Activated CD4-positive, alpha-beta T cell treated with anti-CD3 and anti-CD28 coated beads, Interleukin-2, Interleukin-6, amounts not matched to agents 100 ng/mL and 50 ng/mL, durations not matched to agents 16 hours and 8 hours (primary cell): ENCODE data around the gene ZNF22.

Experiments used
- DNase-seq: peaks from one replicate; pipeline ENCODE4 v3.0.0-alpha.2; 2020

The ZNF22 gene

DNA sequence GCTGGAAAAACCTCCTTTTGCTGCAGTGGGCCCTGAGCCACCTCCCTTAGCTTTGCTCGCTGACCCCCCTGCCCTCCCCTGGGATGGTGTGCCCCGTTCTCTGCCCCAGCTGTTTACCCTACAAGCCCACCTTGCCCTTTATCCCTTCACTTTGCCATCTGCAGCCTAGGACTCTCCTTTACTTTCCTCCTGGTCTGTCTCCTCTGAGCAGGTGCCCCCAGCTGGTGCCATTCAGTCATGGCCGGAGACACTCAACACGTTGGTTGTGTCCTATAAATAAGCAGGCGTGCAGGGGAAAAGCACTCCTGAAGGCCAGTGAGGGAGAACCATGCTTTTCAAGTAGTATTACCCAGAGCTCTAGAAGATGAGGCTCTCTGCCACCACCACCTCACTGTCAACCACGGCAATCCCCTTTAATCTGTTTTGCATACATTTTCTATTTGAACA is 35.0 kb upstream of the ZNF22 start:
- DNase-seq: no peak

GRCh38 chr10:44966129-44966815 is 34.5 kb upstream of the ZNF22 start:
- no peak for DNase-seq

DNA sequence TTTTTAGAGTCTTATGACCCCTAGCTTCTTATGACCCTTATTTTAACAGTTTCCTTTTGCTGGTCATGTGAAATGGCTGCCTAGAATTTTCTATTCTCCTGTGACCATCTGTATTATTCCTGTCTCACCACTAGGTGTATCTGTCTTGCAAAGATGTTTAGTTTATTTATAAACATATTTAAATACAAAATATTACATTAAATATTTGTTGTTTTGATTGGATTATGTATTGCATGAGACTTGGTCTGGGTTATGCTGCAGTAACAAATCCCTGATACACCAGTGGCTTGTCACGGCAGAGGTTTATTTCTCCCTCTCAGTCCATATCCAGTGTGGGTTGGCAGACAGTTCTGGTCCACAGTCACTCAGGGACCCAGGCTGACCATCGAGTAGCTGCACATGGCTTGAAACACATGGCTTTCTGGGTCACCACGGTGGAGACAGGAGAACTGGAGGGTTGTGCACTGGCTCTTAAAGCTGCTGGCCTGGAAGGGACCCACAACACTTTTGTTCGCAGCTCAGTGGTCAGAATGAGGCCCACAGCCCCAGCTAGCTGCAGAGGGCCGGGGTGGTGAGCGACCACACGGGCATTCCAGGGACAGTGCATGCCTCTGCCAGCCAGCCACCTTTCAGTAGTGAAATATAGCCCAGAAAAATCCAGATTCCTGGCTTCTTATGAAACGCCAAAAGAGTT is 33.8 kb upstream of the ZNF22 start:
- no peak for DNase-seq

DNA sequence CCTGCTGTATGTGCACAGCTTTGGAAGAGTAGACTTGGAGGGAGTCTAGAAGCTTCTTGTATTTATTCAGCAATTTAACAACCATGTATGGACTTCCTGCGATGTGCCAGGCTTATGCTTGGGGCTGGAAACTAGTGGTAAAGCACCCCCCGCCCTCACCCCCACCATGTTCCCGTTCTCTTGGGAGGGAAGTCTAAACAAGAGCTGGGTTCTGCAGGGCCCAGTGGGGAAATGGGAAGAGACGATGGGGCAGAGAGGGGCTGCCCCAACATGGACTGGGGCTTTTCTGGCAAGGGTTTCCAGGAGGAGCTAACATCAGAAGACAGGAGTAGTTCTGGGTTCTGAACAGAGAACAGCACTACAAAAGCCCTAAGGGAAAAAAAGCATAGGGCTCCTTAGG is 33.1 kb upstream of the ZNF22 start:
- DNase-seq: no peak

DNA sequence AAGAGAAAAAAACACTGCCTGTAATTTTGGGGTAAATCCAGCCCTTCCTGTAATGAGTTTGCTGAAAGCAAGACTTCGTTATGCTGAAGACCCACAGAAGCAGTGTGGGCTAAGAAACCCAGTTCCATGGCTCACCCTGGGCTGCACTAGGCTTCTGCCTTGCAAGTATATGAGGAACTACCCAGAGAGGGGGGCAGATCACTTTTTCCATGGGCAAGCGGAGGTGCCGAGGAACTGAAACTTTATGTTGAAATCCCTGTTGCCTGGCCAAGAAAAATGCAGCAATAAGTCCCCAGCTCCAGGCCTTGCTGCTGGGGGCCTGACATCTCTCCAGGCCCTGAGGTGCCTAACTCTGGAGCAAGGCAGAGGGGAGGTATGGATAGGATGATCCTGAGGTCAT is 32.6 kb upstream of the ZNF22 start:
- DNase-seq: no peak

DNA sequence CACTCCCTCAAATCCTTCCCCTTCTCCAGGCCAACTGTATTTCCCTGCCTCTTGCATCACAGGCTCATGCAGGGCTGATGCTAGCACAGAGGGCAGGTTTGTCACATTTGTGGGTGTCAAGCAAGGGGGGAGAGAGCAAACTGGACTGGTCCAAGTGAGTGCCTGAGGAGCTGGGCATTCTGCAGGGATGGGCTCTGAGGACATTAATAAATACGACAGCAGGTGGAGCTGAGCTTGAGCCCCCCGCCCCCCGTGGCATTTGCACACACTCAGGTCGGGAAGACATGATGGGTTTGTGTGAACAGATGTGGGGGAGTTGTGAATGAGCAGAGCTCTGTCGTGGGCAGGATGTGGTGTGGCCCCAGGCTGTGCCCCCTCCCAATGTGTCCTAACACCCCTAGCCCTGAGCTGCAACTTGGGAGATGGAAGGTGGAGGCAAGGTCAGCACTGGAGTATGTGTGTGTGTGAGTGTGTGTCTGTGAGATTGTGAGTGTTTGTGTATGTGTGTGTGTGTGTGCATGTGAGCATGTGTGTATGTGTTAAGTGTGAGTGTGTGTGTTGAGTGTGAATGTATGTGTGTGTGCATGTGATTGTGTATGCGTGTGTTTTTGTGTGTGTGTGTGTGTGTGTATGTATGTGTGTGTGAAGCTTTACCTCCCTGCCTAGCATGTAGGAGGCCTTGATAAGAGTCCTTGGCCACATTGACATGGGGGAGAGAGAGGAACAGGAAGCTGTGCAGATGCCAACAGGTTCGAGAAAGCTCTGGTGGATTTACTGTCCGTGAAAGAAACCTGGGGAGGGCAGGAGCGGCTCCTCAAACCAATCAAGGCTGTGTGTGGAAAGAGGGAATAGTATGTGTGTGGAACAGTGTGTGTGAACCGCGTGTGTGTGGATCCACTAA is 32.0 kb upstream of the ZNF22 start:
- no peak for DNase-seq

GRCh38 chr10:44969854-44970253 is 30.9 kb upstream of the ZNF22 start:
- no peak for DNase-seq

DNA sequence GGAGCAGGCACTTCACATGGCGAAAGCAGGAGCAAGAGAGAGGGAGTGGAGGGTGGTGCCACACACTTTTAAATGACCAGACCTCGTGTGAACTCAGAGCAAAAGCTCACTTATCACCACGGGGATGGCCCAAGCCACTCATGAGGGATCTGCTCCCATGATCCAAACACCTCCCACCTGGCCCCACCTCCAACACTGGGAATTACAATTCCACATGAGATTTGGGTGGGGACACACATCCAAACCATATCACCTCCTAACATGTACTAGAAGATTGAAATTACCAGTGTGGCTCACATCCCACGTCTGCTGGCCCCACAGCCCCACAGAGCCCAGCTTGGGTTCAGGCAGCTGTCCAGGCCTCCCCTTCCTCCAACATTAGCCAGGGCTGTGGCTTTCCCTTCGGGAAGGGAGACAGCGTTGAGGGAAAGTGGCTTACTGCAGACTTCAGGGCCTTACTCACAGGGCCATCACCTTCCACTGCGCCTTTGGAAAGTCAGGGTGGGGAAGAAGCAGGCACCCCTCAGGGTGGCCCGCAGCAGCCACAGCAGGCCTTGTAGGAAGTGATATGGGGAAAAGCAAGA is 29.8 kb upstream of the ZNF22 start:
- DNase-seq: no peak

- no peak for DNase-seq
Observed at GRCh38 chr10:44971434-44971833, 29.3 kb upstream of the ZNF22 start.

- no peak for DNase-seq
Observed at GRCh38 chr10:44971935-44972757, 28.6 kb upstream of the ZNF22 start.

- no peak for DNase-seq
Observed at GRCh38 chr10:44972874-44973306, 27.8 kb upstream of the ZNF22 start.

DNA sequence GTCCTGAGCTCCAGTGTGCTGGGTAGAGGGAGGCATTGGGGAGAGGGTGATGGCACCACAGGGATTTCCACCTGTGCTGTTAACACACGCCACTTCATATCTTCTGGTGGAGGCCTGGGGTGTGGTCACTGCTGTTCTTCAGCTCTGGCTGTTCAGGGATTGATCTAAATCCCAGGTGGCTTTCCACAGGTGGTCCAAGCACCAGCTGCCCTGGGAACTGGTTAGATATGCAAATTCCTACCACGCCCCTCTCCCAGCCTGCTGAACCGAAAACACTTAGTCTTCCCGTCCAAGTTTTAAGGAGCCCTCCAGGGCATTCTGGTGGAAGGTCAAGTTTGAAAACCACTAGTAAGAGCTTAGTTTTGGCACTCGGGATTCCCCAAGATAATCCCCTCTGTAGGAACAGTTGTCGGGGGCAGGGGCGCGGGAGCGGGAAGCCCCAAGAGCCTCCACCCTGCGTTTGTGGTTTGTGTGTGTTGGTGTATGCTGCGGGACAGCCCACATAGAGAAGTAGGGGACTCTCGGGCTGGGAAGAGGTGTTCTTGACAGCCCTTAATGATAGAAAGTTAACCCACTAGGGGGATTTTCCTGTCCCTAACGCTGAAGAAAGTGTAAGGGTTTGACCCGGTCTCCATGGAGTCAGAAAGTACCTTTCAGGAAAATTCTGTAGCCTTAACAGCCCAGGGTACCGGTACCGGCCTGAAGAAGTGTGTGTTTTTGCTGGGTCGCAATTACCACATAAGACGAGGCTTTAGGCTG is 27.2 kb upstream of the ZNF22 start:
- DNase-seq: no peak

GRCh38 chr10:44974082-44974627 is 26.6 kb upstream of the ZNF22 start:
- no peak for DNase-seq

GRCh38 chr10:44974628-44975430 is 25.9 kb upstream of the ZNF22 start:
- DNase-seq: peak; percentile 73

DNA sequence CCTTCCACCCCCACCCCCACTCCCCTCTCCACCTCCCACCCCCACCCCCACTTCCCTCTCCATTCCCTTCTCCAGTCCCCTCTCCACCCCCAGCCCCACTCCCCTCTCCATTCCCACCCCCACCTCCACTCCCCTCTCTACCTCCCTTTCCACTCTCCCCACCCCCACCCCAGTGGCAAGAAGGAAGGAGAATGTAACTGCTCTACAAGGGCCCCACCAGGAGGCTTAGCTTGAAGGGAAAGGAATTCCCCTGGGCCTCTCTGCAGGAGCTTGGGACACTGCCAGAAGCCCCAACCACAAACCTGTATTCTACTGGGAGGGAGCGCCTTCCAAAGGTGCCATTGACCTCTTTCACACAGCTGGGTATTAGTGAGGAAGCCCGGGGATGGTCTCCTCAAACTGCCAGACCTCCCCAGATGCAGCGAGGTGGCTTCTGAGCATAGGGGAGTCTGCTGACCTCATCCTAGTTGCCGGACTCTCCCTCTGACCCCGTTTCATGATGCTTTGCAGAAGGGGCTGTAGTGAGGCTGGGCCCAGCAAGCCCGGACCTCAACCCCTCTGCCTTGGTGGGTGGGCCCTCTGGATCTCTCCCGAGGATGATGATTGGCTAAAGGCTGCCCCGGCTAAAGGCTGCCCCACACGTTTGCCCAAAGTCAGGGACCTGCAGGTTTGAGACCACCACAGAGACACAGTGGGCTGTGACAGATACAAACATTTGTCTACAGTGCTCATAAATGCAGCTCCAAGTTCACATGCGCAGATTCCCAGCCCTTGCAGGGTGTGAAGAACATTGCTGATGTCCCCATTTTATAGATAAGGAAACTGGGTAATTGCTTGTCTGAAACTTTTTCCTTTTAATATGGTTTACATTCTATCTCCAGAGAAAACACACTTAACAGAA is 25.0 kb upstream of the ZNF22 start:
- DNase-seq: no peak

DNA sequence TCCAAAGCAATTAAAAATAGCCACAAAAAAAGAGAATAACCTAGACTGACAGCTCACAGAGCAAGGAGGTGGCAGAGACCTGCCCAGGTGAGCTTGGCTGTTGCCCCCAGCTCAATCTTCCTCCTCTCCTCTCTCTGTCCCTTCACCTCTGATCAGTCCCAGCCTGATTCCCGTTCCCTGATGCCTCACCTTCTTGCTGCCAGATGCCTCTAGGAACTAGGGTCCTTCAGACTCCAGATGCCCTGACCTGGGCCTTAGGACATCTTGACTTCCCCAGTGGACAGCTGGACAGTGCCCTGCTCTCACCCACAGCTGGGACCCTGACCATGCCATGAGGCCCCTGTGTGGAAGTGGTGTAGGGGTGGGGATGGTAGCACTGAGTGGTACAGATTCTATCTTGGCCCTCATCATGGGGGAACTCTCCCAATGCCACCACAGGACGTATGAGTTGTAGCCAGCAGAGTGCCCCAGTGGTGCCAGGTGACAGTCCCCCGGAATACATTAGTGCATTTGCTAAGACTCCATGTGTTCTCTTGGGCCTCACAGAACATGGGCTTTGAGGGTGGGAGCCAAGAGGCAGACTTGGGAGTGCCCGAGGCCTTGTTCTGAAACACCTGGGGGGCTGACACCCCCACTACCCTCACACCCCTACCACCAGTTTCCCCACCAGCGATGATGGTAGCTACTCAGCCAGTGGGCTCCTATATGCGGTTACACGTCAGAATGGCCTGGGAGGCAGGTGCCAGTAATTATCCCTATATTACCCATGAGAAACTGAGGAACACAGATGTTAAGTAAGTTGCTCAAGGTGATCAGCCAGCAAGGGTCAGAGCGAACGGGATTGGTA is 24.1 kb upstream of the ZNF22 start:
- DNase-seq: no peak

DNA sequence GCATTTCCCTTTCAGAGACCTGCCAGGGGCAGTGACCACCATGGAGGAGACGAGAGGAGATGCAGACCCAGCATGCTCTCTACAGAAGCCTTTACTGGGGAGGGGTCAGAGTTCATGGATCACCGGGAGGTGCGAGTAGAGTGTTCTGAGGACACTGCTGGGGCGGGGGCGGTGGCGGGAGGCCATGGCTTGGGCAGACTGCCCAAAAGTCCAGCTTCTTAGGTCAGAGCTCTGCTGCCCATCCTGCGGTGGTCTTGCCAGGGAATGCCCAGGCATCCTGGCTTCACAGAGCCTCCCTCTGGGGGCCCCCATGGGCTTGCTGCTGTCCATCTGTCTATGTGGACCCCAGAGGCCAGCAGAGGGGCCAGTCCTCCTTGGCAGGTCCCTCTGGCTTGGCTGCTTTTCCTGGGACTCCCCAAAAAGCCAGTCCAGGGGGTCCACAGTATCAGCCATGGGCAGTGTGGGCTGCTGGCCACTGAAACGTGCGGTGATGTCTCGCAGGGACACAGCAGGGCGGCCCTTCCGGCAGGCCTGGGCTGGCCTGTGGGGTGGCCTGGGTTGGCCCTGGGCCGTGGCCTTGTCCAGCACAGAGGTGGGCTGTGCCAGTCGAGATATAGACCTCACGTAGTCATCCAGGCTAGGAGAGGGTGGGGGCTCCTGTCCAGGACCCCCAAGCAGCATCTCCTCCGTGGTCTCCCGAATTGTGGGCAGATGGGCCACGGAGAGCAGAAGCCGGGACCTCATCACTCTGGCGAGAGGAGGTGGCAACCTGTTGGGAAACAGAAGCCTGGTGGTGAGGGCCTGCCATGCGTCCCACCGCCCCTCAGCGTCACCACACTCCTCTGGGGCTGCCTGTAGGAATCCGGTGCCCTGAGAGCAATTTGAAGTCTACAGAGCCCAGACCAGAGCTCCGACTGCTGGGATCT is 23.2 kb upstream of the ZNF22 start:
- DNase-seq: no peak
